Psoas muscle (tissue), 8 donors: Measurements from ENCODE around the gene HLCS. TPM values are rescaled to one million over a fixed set of nuclear protein-coding genes. Genes with fewer than 3 reads are reported as not detected.

Experiments used
- ATAC-seq, 4 donors: fragments of 200-7000 bp; cut with Tn5 transposase; one replicate each; pipeline ENCODE4 v1.9.1; 2020; ENCODE audit warnings: moderate library complexity in 3 of 4, mild to moderate bottlenecking in 2 of 4
- DNase-seq, 2 donors: peaks; one replicate each; pipeline ENCODE4 v3.0.0-alpha.2; 2020
- H3K27ac ChIP-seq: fragments of 200-600 bp; one replicate; pipeline ENCODE4 v1.8.0; 2022
- H3K27me3 ChIP-seq, 3 donors: fragments of 200-600 bp in 1 of 3; one replicate each; pipeline versions ENCODE4 v1.6.1 to v1.8.0; 2013 to 2022; ENCODE audit warnings: low read length in 2 of 3, mild to moderate bottlenecking in 2 of 3, moderate library complexity in 1 of 3; ENCODE audit not compliant: insufficient read depth in 3 of 3
- H3K36me3 ChIP-seq, 2 donors: fragments of 200-600 bp in 1 of 2; one replicate each; pipeline versions ENCODE4 v1.6.1 to v1.8.0; 2013 to 2022; ENCODE audit warnings: low read depth in 1 of 2, mild to moderate bottlenecking in 1 of 2, moderate library complexity in 1 of 2; ENCODE audit not compliant: insufficient read depth in 1 of 2
- H3K4me1 ChIP-seq: fragments of 200-600 bp; one replicate; pipeline ENCODE4 v1.8.0; 2022
- H3K4me3 ChIP-seq: fragments of 200-600 bp; one replicate; pipeline ENCODE4 v1.8.0; 2022; ENCODE audit warnings: mild to moderate bottlenecking
- H3K9me3 ChIP-seq: fragments of 200-600 bp; one replicate; pipeline ENCODE4 v1.8.0; 2022
- WGBS, 3 donors: extraction: QIAGEN DNeasy Blood & Tissue Kit; methylation state at CpG; one replicate each; pipeline versions ENCODE4 v1.1.6 to v1.1.7; 2013; 5-methylcytosine and 5-hydroxymethylcytosine counted together
- intact Hi-C, 2 donors: fragments of 100-400 bp; cut with DNase I; formaldehyde crosslinking; loops; one replicate each; pipeline versions ENCODE4 v1.11.0 to v1.14.2; 2022
- polyA plus RNA-seq, 3 donors: library from polyadenylated mRNA; stranded (reverse); fragments of 200-250 nt; gene quantifications; one replicate each; pipeline ENCODE4 v1.2.3, GENCODE V29; 2013
- total RNA-seq, 4 donors: library from RNA; stranded (reverse); fragmentation: NEBNext Ultra II Directional in 2 of 4; extraction: Animal tissue kit (Norgen Biotek cat#: 25700) in 2 of 4; gene quantifications; one replicate each; pipeline versions ENCODE4 v1.2.1 to v1.2.4, GENCODE V29; 2021 to 2023
- TF ChIP-seq, protein P1 (sequence below): fragments of 200-600 bp; IDR thresholded peaks from one replicate; pipeline ENCODE4 v1.8.0; 2022; ENCODE audit warnings: antibody characterized with exemption
- donor health status: healthy with polysubstance abuse.
- donor health status: DM: no; HTN: no; CAD: no; lungs with moderate emphysema.
- donor health status: Bipolar disorder and iron deficiency.
- donor health status: healthy.
- donor health status: DM: yes; HTN: yes; CAD: no.
- donor health status: DM: no; HTN: no; CAD: no.
- donor health status: DM: no; HTN: no; CAD: no.
- donor health status: DM: yes; HTN: yes; CAD: no.

The HLCS gene
- total and polyA plus RNA-seq, 7 donors = 3.6 to 13.5 (median 8.1) TPM

DNA sequence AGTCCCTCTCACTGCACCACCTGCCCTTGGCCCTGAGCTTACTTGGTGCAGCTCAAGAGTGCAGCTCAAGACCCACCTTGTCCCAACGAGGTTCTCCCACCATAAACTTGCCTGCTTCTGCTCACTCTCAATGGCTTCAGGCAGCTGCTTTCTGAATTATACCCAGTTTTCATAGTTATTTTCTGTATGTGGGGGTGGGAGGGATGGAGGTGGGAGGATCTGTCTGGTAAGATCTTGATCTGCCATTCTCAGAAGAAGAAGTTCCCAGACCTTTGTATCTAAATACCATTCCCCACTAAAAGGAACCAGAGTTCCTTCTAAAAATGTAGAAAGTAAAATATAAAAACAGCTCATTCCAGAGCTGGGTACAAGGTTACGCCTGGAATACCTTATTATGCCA lies 156.0 kb downstream of the HLCS start:
- TF ChIP-seq, protein P1, sequence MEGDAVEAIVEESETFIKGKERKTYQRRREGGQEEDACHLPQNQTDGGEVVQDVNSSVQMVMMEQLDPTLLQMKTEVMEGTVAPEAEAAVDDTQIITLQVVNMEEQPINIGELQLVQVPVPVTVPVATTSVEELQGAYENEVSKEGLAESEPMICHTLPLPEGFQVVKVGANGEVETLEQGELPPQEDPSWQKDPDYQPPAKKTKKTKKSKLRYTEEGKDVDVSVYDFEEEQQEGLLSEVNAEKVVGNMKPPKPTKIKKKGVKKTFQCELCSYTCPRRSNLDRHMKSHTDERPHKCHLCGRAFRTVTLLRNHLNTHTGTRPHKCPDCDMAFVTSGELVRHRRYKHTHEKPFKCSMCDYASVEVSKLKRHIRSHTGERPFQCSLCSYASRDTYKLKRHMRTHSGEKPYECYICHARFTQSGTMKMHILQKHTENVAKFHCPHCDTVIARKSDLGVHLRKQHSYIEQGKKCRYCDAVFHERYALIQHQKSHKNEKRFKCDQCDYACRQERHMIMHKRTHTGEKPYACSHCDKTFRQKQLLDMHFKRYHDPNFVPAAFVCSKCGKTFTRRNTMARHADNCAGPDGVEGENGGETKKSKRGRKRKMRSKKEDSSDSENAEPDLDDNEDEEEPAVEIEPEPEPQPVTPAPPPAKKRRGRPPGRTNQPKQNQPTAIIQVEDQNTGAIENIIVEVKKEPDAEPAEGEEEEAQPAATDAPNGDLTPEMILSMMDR = no peak
- H3K27ac ChIP-seq = no peak overlapping the region
- no peaks in the 10 kb centered on the region for H3K36me3 ChIP-seq

DNA sequence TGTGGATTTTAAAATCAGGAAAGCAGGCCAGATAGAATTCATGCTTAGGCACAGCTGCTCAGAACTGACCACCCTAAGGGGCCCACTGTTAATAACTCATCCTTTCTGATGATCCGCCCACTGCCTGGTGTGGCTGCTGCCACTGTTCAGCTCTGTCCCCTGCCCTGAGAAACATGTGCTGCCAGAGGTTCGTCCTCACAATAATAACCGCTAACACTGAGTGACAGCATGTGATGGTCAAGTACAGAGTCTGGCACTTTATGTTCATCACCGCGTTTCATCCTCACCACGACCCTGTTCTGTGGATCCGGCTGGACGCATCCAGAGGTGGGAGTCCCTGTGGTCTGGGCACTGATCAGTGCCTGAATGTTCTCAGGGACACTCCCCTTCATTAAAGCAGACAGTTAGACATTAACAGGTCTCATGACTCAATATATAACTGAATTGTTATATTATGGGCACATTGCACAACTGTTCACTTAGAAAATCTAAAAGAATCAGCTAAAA lies 159.0 kb downstream of the HLCS start:
- intact Hi-C loops = no loop called here
- no peaks in the 10 kb centered on the region for H3K27me3 ChIP-seq
- no peak overlapping the region for H3K27ac ChIP-seq
- no peak overlapping the region for H3K4me3 ChIP-seq
- TF ChIP-seq, protein P1 = no peak
- 93 to 95% (median 94%) methylated on average over 8 of the region's 8 CpGs for WGBS, 3 donors
- no peaks in the 10 kb centered on the region for H3K4me1 ChIP-seq
- ATAC-seq (no peak), DNase-seq (no peak)
- no peaks in the 10 kb centered on the region for H3K9me3 ChIP-seq
- H3K36me3 ChIP-seq = no peaks in the 10 kb centered on the region

More for the DNA sequence above, 156.0 kb downstream of the HLCS start:
- Histone ChIP-seq H3K4me3 (no peak overlapping the region), H3K4me1 (no peaks in the 10 kb centered on the region), H3K9me3 (no peaks in the 10 kb centered on the region), H3K27me3 (no peaks in the 10 kb centered on the region)
- DNase-seq (no peak), ATAC-seq (no peak)
- WGBS, 3 donors = 84 to 88% (median 84%) methylated on average over 2 of the region's 2 CpGs
- intact Hi-C loops = no loop called here

DNA sequence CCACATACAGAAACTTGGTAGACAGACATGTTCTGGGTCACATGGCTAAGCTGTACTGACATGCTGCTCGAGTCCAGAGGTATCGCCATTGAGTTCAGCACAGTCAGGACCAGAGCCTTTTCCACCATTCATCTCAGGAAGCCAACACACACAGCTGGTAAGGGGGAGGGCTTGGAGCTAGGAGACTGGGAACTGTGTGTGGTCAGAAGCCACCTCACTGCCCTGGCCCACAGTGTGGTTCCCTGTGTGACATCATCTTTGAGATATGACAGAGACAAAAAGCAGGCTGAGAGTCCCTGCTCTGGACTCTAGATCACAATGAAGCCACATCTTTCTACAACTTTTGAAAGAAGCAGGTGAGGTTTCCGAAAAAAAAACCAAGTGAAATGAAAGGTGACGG lies 160.4 kb downstream of the HLCS start:
- DNase-seq = no peak
- Histone ChIP-seq H3K4me1 (no peaks in the 10 kb centered on the region), H3K9me3 (no peaks in the 10 kb centered on the region), H3K4me3 (no peak overlapping the region), H3K27ac (no peak overlapping the region), H3K27me3 (no peaks in the 10 kb centered on the region), H3K36me3 (no peaks in the 10 kb centered on the region)
- intact Hi-C loops = no loop called here
- peak; percentile 11 to 44 (median 28) for ATAC-seq
- whole genome bisulfite sequencing, 3 donors = 90 to 95% (median 92%) methylated on average over 4 of the region's 4 CpGs
- TF ChIP-seq, protein P1 = no peak

DNA sequence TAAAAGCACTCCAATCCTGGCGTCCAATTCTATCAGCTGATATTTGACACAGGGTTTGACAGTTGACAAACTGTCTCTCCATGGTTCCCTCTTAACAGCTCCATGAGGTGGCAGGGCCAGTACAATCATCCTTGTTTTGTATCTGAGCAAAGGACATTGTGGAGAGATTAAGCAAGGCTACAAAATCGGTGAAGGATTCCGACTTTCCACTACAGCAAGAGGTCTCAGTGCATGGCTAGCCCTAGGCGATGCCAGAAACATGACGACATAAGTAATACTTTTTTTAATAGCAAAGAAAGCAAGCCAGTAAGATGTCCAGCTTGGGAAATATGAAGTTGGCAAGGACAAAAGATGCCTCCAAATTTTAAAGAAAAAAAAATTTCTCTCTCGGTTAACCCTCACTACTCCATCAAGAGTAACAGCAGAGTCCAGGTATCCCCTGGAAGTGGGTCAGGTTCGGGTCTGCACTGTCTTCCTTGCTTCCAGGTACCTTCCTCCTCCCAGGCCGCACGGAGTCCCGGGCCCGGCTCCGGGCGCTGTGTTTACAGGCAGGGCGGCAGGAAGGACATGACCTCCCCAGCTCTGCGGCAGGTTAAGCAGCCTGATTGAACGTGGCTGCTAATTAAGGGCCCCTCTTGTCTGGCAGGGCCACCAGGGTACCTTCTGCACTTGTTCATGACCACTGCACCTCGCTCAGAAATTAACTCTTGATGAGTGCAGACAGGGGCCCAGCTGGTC lies 161.4 kb downstream of the HLCS start:
- 84 to 89% (median 84%) methylated on average over 17 of the region's 17 CpGs for WGBS, 3 donors
- TF ChIP-seq, protein P1 = no peak
- H3K27ac ChIP-seq = no peak overlapping the region
- no peak for ATAC-seq
- H3K36me3 ChIP-seq = no peaks in the 10 kb centered on the region
- H3K4me3 ChIP-seq = no peak overlapping the region
- DNase-seq = no peak
- H3K9me3 ChIP-seq = no peaks in the 10 kb centered on the region
- no peaks in the 10 kb centered on the region for H3K4me1 ChIP-seq
- intact Hi-C loops = no loop called here
- H3K27me3 ChIP-seq = no peaks in the 10 kb centered on the region
